BE2C (cell line): Measurements from ENCODE around the gene RLBP1. TPM values are rescaled to one million over a fixed set of nuclear protein-coding genes. Genes with fewer than 3 reads are reported as not detected.
"Not testable (repeated sequence)": the region's sequence is repeated elsewhere in the genome, so short reads cannot be mapped to it uniquely, and the experiment has no call there.

Experiments
- DNase-seq: peaks from one replicate; pipeline ENCODE4 v3.0.0-alpha.2; 2020
- H3K27me3 ChIP-seq: fragments of 250-450 bp; sonication (Bioruptor Pico); 2 replicates; pipeline ENCODE4 v1.5.1; 2020; ENCODE audit warnings: mild to moderate bottlenecking
- H3K36me3 ChIP-seq: fragments of 250-450 bp; sonication (Bioruptor Pico); 2 replicates; pipeline ENCODE4 v1.5.1; 2020; ENCODE audit warnings: mild to moderate bottlenecking
- H3K4me1 ChIP-seq: fragments of 250-450 bp; sonication (Bioruptor Pico); 2 replicates; pipeline ENCODE4 v1.5.1; 2020
- H3K4me3 ChIP-seq: 2 replicates; pipeline ENCODE4 v1.5.1; 2011; ENCODE audit warnings: low read depth, low read length
- H3K9me3 ChIP-seq: fragments of 250-450 bp; sonication (Bioruptor Pico); 2 replicates; pipeline ENCODE4 v1.5.1; 2020
- CTCF ChIP-seq: IDR thresholded peaks from 2 replicates; pipeline ENCODE4 v1.5.1; 2012; ENCODE audit warnings: mild to moderate bottlenecking, low read depth, low read length
- polyA plus RNA-seq: library from polyadenylated mRNA; unstranded; fragments of >200 nt; gene quantifications from one replicate; pipeline ENCODE4 v1.2.1, GENCODE V29; 2012; ENCODE audit warnings: low read depth, missing spikeins; ENCODE audit not compliant: insufficient read length, insufficient read depth

RLBP1 gene
- polyA plus RNA-seq, result not detected

DNA sequence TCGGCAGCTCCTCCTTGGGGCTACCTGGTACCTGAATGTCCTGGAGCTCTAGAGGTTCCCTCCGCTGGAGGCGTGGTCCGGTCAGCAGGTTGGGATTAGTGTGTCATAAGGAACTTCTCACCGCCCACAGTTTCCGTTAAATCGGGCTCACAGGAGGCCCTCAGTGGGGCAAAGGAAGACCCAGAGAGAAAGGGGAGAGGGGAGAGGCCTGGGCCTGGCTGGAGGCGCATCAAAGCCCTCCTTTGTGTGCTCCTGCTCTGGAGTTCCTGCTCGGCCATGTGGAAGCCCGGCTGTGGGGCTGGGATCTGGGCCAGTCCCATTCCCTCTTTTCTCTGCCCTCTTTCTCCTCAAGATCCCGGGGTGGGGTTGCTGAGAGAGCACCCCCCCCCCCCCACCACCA lies at the start of gene RLBP1:
RLBP1 (minus strand) TSS at position 37 of the 400 bp plus-strand sequence. CDS start 2,604 bp downstream, outside the sequence.
- Histone ChIP-seq H3K4me1 (no peaks in the 10 kb centered on the region), H3K36me3 (no peaks in the 10 kb centered on the region), H3K4me3 (no peak within 1 kb of the TSS), H3K9me3 (no peaks in the 10 kb centered on the region), H3K27me3 (no peaks in the 10 kb centered on the region)
- TF ChIP-seq CTCF, result no peak
- DNase-seq, result no peak

GRCh38 chr15:89250142-89250541 lies 28.8 kb upstream of the RLBP1 start:
- H3K4me3 ChIP-seq, DNase-seq, H3K27me3 ChIP-seq, H3K9me3 ChIP-seq, H3K4me1 ChIP-seq: not testable (repeated sequence)
- H3K36me3 ChIP-seq, result peaks cover 66% of the 10 kb centered on the region

GRCh38 chr15:89248584-89248983 lies 27.2 kb upstream of the RLBP1 start:
- Histone ChIP-seq H3K4me3 (no peak overlapping the region), H3K9me3 (no peaks in the 10 kb centered on the region), H3K27me3 (no peaks in the 10 kb centered on the region), H3K4me1 (no peaks in the 10 kb centered on the region; the same call in 1 of the 2 replicates), H3K36me3 (peaks cover 50% of the 10 kb centered on the region)
- TF ChIP-seq CTCF, result no peak
- no peak for DNase-seq

DNA sequence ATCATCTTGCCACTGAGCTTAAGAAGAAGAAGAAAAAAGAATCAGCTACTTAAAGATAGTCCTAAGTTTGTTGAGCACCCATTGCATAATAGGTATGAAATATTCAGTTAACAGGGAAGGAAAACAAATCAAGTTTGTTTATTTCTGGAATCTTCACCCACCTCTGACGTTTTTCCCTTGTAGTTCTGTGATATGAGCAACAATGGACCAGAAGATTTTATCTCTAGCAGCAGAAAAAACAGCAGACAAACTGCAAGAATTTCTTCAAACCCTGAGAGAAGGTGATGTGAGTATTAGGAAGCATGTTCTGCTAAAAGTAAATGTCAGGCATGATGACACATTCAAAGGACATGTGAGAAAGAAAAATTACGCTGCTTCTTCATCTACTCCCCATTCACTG lies 26.1 kb upstream of the RLBP1 start:
- H3K4me3 ChIP-seq, result no peak overlapping the region
- no peaks in the 10 kb centered on the region for H3K9me3 ChIP-seq
- TF ChIP-seq CTCF, result no peak
- H3K4me1 ChIP-seq, result no peaks in the 10 kb centered on the region; the same call in 1 of the 2 replicates
- H3K27me3 ChIP-seq, result no peaks in the 10 kb centered on the region
- H3K36me3 ChIP-seq, result peaks cover 45% of the 10 kb centered on the region
- no peak for DNase-seq

GRCh38 chr15:89244574-89244903 lies 23.2 kb upstream of the RLBP1 start:
- no peak for DNase-seq
- H3K36me3 ChIP-seq, result peaks cover 32% of the 10 kb centered on the region

GRCh38 chr15:89243691-89244573 lies 22.6 kb upstream of the RLBP1 start, which contains the start of gene FANCI:
FANCI (plus strand) TSS chr15:89243979; CDS start chr15:89247648, 3,669 bp downstream.
- peak; percentile 53 for TF ChIP-seq CTCF

More at GRCh38 chr15:89244574-89244903, 23.2 kb upstream of the RLBP1 start:
- Histone ChIP-seq H3K4me1 (no peaks in the 10 kb centered on the region; the same call in 1 of the 2 replicates), H3K27me3 (no peaks in the 10 kb centered on the region), H3K4me3 (peak overlapping the region; percentile 87), H3K9me3 (no peaks in the 10 kb centered on the region)
- 0 out of 2 replicates have a peak, but pooled peaks have one; percentile 1 for TF ChIP-seq CTCF

More at GRCh38 chr15:89243691-89244573, 22.6 kb upstream of the RLBP1 start, which contains the start of gene FANCI:
- peak; percentile 98 for DNase-seq
- Histone ChIP-seq H3K36me3 (peaks cover 25% of the 10 kb centered on the region), H3K4me3 (peak within 1 kb of the TSS; percentile 87), H3K9me3 (no peaks in the 10 kb centered on the region), H3K4me1 (no peaks in the 10 kb centered on the region; the same call in 1 of the 2 replicates), H3K27me3 (peaks cover under 1% of the 10 kb centered on the region; the same call in 1 of the 2 replicates)
